Measurements from ENCODE around the gene PCP4. TPM values are rescaled to one million over a fixed set of nuclear protein-coding genes. Genes with fewer than 3 reads are reported as not detected.
"Not testable (repeated sequence)": the region's sequence is repeated elsewhere in the genome, so short reads cannot be mapped to it uniquely, and the experiment has no call there.

Gene PCP4
- total RNA-seq, 1 donor: not detected

DNA sequence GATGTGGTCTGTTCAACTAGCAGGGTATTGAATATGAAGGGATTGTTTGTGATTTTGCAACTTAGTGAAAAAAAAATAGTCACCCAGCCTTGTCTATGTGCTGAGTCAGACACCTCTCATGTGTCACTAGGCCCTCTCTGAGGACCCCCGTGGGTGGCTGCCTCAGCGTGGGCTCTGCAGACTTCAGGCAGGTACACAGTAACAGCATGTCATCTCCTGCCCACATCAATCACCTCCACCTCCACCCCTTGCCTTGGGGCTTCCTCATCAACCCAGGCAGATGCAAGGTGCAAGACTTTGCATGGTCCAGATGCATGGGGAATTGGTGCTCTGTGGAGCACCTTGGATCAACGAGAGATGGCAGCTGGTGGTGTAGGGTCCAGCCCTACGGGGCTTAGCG is 23.9 kb downstream of the PCP4 start:
- H3K4me3 ChIP-seq (ENCODE audit: low read depth, low read length): no peak overlapping the region
- TF ChIP-seq, protein P1, sequence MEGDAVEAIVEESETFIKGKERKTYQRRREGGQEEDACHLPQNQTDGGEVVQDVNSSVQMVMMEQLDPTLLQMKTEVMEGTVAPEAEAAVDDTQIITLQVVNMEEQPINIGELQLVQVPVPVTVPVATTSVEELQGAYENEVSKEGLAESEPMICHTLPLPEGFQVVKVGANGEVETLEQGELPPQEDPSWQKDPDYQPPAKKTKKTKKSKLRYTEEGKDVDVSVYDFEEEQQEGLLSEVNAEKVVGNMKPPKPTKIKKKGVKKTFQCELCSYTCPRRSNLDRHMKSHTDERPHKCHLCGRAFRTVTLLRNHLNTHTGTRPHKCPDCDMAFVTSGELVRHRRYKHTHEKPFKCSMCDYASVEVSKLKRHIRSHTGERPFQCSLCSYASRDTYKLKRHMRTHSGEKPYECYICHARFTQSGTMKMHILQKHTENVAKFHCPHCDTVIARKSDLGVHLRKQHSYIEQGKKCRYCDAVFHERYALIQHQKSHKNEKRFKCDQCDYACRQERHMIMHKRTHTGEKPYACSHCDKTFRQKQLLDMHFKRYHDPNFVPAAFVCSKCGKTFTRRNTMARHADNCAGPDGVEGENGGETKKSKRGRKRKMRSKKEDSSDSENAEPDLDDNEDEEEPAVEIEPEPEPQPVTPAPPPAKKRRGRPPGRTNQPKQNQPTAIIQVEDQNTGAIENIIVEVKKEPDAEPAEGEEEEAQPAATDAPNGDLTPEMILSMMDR (IDR thresholded peaks at IDR 0.05; ENCODE audit: insufficient read depth, low read length): no peak
- DNase-seq (ENCODE audit: low read depth): no peak

DNA sequence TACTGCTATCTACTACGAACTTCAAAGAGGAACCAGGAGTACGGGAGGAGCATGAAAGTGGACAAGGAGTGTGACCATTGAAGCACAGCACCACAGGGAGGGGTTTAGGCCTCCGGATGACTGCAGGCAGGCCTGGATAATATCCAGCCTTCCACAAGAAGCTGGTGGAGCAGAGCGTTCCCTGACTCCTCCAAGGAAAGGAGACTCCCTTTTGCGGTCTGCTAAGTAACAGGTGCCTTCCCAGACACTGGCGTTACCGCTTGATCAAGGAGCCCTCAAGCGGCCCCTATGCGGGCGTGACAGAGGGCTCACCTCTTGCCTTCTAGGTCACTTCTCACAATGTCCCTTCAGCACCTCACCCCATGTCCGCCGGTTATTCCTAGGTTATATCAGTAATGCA is 24.6 kb downstream of the PCP4 start:
- H3K4me3 ChIP-seq (ENCODE audit: low read depth, low read length); DNase-seq (ENCODE audit: low read depth): not testable (repeated sequence)

DNA sequence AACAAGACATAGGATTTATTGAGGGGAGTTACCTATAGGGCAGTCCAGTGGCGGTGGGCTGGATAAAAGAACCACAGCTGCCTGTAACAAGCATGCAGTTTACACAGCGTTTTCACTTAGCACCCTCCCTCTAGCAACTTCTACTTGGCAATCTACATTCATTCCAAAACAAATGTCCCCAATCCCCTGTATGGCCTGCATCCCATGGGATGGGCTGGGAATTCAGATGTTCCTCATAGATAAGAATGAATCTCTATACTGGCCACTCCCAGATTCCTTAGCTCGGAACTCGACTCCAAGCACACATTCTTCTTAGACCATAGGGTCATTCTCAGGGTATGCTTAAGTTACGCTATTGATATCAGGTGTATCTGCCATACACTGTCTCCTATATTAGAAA is 33.3 kb downstream of the PCP4 start:
- TF ChIP-seq, protein P1 (IDR thresholded peaks at IDR 0.05; ENCODE audit: insufficient read depth, low read length): no peak
- DNase-seq (ENCODE audit: low read depth): no peak
- no peak overlapping the region for H3K4me3 ChIP-seq (ENCODE audit: low read depth, low read length)

DNA sequence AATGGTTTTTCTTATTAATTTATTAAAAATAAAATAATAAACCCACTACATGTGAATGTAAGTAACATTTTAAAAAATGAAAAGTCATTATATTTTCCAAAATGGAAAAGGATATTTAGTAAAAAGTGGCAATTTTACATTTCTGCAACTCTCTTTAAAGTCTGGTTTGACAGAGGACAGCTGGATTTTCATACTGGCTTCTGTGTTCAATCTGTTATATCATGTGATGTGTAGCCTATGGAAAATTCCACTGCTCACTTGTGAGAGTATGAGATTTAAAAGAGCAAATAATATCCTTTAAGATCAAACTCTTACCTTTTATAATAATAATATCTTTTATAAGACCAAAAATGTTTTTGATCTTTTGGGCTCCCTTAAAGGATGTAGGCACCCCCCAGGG is 33.7 kb downstream of the PCP4 start:
- TF ChIP-seq, protein P1 (IDR thresholded peaks at IDR 0.05; ENCODE audit: insufficient read depth, low read length): no peak
- DNase-seq (ENCODE audit: low read depth): no peak
- H3K4me3 ChIP-seq (ENCODE audit: low read depth, low read length): no peak overlapping the region

DNA sequence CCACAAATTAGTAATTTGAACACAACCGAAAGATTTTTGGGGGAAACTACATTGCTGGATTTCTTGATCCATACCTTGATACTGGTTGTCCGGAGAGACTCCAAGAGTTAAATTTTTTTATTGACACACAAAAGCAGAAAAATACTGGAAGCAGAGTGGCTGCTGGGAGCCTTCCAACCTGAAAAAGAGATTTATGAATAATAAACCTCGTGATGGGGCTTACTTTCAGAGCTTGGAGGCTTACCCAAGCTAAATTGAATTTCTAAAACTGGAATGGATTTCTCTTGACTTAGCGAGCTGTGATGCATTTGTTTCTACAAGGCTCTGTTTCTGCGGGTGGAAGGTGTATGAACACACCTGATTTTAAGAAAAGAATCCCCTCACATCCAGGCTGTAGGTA is 35.7 kb downstream of the PCP4 start:
- TF ChIP-seq, protein P1 (IDR thresholded peaks at IDR 0.05; ENCODE audit: insufficient read depth, low read length): no peak
- no peak overlapping the region for H3K4me3 ChIP-seq (ENCODE audit: low read depth, low read length)
- no peak for DNase-seq (ENCODE audit: low read depth)

DNA sequence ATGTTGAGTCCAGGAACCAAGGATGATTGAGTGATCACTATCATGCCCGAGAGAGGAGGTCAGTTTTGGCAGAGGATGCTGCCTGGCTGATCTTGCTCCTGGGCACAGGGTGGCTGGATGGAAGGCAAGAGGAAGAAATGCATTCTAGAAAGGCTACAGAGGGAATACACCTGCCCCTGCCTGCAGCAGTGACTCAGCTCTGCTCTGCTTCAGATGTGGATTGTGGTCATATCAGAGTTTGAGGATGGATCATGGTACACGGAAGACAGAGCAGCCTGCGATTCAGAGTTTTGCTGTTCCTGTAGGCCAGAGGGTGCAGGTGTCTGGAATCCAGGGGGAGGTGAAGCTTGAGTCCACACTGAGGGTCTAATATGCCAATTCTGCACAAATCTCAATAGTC is 37.2 kb downstream of the PCP4 start:
- H3K4me3 ChIP-seq (ENCODE audit: low read depth, low read length): no peak overlapping the region
- DNase-seq (ENCODE audit: low read depth): no peak
- TF ChIP-seq, protein P1 (IDR thresholded peaks at IDR 0.05; ENCODE audit: insufficient read depth, low read length): no peak

DNA sequence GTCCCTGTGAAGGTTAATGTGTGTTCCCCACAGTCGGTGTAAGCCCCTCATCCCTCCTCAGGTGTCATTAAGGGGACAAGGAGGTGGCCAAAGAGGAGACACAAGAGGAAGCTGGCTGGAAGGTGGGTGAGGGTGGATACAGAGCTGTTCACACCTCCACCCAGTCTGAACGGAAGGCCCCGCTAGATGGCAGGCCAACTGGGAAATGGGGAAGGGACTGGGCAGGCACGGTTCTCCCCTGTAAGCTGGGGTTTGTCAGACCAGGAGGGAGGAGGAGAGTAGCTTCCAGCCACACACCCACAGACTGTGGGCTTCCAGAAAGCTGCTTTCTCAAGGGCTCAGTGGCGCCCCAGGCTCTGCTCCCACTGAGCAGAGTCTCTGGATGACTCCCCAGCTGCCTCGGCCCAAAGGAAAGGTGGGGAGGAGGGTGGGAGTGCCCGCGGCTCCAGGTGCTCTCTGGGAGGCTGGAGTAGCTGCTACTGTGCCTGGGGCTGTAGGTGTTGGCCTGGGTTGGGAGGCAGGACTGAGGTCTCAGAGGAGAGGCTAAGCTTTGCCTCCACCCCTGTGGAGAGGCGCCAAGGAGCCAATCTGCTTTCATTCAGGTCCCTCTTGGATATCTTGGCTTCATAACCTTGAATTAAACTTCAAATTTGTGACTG is 41.2 kb downstream of the PCP4 start:
- H3K4me3 ChIP-seq (ENCODE audit: low read depth, low read length): no peak overlapping the region
- no peak for DNase-seq (ENCODE audit: low read depth)
- TF ChIP-seq, protein P1 (IDR thresholded peaks at IDR 0.05; ENCODE audit: insufficient read depth, low read length): no peak
